Dermis blood vessel endothelial cell (primary cell): Measurements from ENCODE around the gene RNPS1. TPM values are rescaled to one million over a fixed set of nuclear protein-coding genes. Genes with fewer than 3 reads are reported as not detected.
"Not testable (repeated sequence)": the region's sequence is repeated elsewhere in the genome, so short reads cannot be mapped to it uniquely, and the experiment has no call there.

Experiments
- DNase-seq: peaks from one replicate; pipeline ENCODE4 v3.0.0; 2010
- total RNA-seq: library from RNA; depleted of rRNA; stranded (reverse); fragments of >200 nt; gene quantifications from 2 replicates; pipeline ENCODE4 v1.2.3, GENCODE V29; 2014

The RNPS1 gene
- total RNA-seq, 1 donor from 2014 or later: 61.8 TPM

DNA sequence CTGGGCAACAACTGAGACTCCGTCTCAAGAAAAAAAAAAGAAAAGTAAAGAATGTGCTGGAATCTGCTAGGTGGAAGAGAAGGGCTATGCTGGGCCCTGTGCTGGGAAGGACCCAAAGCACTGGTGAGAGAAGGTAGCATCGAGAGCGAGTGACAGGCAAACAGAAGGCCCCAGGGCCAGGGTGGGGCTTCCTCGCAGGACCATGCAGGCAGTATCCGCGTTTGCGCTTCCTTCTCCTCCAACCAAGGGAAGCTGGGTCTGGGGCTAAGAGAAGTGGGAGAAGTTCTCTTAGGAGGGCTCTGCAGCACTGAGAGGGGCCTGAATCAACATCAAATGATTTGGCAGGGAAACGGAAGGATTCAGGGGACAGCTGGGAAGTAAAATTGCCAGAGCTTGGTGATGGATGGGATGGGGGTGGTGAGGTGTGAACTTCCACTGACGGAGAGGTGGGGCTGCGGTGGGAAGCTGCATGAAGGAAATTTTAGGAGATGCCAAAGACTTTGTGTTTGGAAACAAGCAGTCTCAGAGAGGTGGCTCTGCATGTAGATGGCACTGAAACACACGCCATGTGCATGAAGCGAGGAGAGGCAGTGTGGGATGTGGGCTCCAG is 11.3 kb downstream of the RNPS1 start:
- no peak for DNase-seq

DNA sequence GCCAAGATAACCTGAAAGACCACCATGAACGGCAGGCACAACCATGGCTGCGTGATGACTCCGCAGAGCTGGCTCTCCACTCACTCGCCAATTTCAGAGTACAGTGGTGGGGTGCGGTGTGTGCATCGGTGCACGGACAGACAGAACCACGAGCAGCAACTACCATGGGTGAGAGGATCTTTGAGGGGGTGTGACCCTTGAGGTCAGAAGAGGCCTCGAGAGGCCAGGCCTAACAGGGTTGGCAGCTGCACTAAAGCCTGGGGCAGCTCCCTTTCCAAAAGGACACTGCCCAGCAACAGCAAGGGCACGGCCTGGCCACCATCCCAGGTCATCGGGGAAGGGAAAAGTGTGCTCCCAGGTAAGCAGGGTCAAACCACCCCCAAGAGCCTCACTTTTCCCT is 14.6 kb downstream of the RNPS1 start:
- DNase-seq: no peak

DNA sequence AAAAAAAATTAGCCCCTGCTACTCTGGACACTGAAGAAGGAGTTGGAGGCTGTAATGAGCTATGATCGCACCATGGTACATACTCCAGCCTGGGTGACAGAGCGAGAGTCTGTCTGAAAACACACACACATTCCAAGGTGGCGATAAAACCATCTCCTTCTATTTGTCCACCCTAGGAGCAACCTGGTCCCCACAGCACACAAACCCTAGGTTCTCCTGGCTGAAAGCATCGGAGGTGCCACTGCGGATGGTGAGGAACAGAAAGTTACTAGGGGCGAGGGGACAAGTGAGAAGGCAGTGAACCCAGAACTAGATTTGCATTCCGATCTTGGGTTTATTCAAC is 15.1 kb downstream of the RNPS1 start:
- no peak for DNase-seq

DNA sequence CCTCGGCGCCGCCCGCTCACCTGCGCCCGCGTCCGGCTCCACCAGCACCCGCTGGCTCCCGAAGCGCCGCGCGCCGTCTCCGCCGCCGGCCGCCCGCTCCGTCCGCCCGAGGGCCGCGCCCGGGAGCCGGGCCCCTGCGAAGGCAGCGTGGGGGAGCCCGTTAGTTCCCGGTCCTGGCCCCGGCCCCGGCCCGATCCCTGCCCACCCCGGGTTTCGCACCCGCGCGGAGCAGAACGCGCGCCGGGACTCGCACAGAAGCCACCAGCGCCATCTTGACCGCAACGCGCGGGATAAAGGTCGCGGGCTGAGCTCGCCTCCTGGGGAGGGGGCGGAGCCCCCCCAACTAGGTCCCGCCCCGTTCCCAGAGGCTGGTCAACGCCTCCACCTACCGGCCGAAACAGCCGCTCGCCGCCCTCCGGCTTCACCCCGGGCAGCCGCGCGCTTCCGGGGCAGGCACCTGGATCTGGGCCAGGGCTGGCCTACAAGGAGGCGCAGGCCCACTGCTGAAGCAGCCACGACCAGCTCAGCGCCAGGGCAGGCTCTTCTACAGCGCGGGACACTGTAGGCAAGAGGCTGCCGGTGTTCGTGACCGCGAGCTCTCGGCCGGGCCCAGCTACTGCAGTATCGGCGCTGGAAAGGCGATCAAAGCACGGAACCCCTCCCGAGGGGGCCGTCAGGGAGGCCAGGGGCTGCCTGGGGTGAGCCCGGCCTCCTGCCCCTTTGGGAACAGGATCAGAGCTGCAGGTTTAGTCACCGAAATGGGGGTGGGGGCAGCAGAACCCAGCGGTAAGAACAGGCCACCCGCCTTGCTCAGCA is 16.4 kb downstream of the RNPS1 start, which contains the start of gene ECI1:
Gene ECI1, minus strand, starts transcription at position 292 of the 816 bp plus-strand sequence. Its CDS starts 21 bp downstream, at position 271.
- peak; percentile 95 for DNase-seq

DNA sequence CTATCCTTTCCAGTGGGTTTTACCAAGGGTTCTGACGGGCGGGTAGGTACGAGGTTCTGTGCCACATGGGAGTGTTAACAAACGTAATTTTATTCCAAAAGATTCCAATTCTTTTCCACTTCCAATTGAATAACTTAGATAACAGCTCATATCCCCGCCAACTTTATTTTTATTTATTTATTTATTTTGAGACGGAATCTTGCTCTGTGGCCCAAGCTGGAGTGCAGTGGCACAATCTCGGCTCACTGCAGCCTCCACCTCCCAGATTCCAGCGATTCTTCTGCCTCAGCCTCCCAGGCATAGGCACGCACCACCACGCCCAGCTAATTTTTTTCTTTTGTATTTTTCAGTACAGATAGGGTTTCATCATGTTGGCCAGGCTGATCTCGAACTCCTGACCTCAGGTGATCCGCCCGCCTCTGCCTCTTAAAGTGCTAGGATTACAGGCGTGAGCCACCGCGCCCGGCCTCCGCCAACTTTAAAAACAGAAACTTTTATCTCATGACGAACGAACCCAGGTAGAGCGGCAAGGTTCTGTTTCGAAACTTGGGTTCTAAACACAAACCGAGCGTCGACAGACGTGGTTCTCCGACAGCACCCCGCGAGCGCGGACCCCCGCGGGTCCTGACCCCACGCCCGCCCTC is 17.2 kb downstream of the RNPS1 start:
- DNase-seq: no peak

DNA sequence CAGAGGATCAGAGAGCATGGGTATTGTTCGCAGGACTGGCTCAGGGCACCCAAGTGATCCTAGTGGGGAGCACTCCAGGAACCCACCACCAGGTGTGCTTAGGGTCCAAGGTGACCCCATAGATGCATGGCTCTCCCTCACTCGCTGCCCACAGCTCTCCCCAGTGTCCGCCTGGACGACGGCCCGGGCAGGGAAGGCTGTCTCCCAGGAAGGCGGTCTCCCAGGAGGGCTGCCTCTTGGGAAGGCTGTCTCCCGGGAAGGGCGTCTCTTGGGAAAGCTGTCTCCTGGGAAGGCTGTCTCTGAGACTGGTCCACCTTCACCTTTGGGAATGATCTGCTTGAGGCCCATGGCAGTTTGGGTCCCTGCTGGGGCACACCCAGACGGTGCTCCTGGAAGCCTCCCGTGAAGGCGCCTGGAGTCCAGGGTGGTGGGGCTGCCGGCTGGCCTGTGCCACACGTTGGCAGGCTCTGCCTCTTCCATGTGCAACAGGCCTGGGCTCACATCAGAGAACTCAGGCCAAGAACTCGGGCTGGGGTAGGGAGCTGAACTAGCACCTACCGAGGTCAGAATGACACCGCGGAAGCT is 21.5 kb downstream of the RNPS1 start:
- DNase-seq: no peak

DNA sequence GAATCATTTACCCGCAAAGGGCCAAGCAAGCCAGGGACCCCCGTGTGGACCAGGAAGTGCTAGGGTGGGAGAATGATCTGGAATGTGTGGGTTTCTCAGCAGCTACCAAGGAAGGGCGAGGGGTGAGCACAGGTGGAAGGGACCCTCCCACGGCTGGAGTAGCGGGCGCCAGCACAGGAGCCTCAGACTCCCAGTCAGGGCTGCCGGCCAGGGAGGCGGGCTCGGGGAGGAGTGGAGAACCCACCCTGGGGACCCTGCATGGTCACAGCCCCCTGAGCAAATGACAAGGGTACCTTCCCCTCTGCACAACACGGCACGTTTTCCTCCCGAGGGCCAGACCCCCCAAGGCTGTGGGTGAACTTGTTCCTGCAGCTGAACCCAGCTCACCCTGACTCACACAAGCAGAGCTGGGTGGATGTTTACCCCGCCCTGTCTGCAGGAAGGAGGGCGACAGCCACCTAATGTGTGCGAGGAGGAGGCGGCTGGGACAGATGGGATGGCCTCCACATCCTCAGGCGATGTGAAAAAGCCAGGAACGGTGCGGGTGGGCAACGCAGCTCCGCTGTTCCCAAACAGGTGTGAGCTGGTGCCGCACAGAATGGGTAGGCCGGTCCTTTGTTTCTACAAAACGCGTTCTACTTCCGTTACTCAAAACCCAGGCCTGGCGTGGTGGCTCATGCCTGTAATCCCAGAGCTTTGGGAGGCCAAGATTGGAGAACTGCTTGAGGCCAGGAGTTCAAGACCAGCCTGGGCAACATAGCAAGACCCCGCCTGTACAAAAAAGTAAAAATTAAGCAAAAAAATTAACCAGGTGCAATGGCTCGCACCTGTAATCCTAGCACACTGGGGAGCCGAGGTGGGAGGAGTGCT is 22.8 kb downstream of the RNPS1 start:
- DNase-seq: no peak

DNA sequence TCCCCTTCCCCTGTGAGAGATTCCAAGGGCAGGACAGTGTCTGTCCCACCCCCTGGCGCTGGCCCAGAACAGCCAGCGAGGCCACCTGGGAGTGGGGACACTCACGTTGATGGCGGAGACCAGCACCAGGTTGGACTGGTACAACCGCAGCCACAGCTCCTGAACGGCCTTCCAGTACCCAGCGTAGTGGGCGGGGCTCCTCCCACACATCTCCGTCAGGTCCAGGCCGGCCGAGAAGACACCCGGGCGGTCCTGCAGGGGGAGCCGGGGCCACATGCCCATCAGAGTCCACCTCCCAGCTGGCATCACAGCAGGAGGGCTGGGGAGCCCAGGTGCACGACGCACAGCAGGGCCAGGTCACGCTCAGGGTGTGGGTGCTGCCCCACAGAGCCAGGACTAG is 23.6 kb downstream of the RNPS1 start:
- no peak for DNase-seq

DNA sequence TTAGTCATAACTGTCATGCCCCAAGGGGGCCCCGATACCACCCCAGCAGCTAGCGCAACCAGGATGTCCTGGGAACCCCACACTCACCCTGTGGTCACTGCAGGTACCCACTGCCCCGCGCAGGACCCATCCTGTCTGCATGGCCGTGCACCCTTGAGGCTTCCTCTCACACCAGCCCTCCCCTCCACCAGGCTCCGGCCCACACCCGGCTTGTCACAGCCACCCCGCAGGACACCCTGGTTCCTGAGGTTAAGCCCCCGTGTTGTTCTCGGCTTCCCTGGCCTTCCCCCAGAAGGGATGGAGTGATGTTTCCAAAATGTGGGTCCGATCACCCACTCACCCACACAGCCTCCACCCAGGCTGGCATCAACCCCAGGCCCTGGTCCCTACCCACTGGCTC is 24.1 kb downstream of the RNPS1 start:
- no peak for DNase-seq

DNA sequence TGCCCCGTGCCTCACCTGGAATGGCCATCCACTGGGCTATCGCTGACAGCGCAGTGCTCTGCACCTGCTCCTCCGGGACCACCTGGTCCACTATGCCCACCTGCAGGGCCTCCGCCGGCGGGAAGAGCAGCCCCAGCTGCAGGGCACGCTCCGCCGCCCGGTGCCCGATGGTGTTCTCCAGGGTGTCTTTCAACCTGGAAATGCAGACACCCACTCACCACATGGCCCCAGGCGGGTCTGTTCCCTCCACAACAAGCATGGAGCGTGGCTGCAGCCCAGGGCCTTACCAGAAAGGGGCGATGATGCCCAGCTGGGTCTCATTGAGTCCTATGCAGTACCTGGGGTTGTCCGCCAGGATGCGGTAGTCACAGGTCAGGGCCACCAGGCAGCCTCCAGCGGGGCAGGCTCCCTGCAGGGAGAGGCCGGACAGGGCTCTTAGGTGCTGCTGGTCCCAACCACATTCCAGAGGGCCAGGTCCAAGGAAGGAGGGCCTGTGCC is 24.8 kb downstream of the RNPS1 start:
- DNase-seq: no peak

DNA sequence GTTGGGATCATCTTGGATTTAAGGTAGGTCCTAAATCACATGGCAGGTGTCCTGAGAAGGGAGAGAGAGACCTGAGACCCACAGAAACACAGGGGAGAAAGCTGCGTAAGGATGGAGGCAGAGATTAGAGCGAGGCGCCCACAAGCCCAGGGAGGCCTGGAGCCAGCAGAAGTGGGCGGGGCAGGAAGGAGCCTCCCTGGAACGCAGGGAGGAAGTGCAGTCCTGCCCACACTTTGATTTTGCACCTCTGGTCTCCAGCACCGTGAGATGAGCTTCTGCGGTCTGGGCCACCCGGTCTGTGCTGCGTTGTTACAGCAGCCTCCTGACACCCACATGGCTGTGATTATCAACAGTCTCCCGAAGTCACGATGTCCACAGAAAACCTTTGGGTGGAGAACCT is 25.3 kb downstream of the RNPS1 start:
- no peak for DNase-seq

DNA sequence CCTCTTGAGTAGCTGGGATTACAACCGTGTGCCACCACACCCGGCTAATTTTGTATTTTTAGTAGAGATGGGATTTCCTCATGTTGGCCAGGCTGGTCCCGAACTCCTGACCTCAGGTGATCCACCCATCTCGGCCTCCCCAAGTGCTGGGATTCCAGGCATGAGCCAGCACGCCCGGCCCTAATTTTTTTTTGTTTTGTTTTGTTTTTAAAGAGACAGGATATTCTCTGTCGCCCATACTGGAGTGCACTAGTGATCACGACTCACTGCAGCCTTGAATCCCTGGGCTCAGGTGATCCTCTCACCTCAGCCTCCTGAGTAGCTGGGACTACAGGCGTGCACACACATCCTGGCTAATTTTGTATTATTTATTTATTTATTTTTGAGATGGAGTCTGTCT is 27.6 kb downstream of the RNPS1 start:
- not testable (repeated sequence) for DNase-seq

DNA sequence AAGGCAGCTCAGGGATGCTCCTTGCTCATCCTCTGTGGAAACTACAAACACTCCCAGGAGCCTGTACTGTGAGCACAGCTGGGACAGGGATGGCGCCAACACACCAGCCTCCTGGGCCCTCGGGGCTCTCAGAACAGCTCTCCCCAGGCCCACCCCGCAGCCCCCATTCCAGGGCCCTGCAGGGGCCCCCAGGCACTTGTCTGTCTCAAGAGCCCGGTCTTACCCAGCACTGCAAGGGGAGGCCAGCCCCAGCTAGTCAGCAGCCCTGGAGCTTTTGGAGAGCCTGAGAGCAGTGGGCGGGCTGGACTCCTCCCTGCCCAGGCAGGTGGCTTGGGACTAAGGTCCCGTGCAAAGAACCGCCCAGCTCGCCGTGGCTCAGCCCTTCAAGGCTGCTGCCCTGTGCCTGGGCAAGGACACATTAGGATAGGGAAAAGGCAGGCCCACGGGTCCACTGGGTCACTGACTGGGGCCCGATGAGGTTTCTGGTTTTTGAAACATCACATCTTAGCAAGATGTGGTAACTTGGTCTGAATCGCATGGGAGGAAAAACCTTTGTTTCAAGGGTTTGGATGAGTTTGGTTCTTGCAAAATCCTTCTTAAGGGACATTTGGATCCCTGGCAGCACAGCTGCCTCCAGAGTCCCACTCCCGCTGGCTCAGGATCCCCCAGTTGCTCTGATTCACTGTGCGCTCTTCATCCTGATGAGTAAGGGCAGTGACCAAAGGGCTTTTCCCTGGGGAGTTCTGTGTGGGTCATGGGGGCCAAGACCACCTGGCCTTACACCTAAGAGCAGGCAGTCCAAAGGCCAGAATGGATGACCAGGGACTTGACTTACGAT is 28.9 kb downstream of the RNPS1 start:
- no peak for DNase-seq

DNA sequence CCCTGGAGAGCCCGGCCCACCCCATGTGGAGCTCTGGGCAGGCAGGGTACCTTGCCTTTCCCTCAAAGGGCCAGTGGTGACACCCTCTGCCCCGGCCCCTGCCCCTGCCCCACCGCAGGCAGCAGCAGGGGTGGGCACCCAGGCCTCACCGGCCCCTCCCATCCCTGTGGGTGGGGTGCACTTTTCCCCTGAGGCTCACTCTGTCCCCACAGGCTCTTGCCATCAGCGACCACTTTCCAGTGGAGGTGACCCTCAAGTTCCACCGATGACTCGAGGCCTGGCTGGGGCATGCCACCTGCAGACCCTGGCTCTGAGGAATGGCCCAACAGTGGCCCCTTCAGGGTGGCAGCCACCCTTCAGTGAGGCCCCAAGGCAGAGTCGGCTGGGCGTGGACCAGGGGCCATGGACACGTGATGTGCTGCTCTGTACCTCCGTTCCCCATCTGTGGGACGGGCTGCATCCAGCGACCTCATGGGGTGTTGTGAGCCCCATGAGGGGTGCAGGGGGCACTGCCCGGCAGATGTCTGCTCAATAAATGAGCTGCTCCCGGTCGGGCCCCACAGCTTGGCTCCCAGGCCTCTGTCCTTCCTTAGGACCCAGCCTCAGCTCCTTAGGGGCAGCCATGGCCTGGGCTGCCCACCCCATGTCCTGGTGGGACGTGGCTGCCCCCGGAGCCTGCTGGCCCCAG is 29.6 kb downstream of the RNPS1 start:
- DNase-seq: no peak

DNA sequence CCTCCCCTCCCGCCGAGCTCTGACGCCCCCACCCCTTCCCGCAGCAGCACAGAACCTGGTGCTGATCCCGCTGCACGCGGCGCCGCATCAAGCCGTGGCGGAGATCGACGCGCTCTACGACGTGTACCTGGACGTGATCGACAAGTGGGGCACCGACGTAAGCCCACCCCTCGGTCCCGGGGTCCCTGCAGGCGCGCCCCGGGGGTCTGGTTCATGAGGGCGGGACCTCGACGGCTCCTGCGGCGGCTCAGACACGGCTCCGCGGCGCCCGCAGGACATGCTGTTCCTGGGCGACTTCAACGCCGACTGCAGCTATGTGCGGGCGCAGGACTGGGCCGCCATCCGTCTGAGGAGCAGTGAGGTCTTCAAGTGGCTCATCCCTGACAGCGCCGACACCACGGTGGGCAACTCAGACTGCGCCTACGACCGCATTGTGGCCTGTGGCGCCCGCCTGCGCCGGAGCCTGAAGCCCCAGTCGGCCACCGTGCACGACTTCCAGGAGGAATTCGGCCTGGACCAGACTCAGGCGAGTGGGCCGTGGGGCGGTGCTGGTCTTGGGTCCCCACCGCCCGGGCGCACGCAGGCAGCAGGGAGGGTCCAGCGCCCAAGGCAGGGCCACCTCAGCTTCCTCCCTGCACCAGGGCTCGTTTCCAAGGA is 30.3 kb downstream of the RNPS1 start:
- DNase-seq: peak; percentile 15

DNA sequence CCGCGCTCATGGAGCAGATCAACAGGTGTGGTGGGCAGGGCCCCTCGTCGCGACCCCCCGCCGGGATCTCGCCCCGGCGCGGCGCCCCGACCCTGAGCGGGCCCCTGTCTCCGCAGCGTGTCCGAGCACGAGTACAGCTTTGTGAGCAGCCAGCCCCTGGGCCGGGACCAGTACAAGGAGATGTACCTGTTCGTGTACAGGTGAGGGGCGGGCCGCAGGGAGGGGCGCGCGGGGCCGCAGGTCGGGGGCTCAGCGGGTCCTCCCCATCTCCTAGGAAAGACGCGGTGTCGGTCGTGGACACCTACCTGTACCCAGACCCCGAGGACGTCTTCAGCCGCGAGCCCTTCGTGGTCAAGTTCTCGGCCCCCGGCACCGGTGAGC is 30.8 kb downstream of the RNPS1 start:
- no peak for DNase-seq

DNA sequence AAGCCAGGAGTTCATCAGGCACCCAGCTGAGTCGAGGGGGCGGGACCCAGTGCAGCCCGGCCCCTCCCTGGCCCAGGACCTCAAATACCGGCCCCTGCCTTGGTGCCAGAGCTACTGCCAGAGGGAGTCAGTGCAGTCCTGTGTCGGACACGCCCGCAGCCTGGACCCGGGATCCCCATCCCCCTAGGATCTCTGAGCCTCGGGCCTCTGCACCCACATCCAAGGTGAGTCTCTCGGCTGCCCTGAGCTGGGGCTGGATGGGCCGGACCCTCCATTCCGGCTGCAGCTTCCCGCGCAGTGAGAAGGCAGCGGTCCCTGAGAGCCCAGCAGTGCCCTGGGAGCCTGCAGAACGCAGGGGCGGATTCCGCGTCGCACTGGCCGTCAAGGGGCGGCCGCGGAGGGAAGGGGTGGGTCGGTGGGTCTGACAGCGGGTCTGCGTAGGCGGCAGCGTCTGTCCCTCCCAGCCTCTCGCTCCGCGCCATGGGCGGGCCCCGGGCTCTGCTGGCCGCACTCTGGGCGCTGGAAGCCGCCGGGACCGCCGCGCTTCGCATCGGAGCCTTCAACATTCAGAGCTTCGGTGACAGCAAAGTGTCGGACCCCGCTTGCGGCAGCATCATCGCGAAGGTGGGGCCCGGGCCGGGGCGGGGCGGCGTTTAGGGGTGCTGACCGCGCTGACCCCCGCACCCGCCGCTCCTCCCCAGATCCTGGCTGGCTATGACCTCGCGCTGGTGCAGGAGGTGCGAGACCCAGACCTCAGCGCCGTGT is 31.4 kb downstream of the RNPS1 start, which contains the start of gene DNASE1L2:
Gene DNASE1L2, plus strand, starts transcription at position 108 of the 765 bp plus-strand sequence. Its CDS starts 373 bp downstream, at position 481.
- DNase-seq: peak; percentile 37

DNA sequence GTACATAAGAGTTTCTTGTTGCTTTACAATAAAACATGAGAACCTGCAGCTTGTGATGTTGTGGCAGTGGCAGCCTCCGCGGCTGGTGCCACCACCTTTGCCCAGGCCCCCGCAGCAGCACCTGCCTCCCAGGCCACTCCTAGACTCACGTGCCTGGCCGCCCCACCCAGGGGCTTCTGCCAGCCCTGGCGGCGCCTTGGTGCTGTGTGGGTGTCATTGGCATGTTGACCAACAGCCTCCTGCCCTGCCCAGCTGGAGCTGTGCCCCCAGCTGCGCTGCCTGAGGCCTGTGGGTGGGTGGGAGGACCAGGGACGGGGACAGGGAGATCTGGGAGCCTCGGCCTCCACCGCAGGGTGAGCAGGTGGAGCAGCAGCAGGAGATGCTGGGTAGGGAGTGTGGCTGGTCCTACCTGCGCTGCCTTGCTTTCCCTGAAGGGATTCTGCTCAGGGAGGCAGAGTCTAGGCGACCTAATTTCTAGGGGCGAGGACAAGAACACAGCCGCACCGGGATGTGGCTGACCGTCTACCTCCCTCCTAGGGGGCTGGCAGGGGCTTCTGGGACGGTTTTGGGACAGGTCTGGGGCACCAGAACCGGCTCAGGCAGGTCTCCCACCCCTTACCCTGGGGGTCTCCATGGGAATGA is 32.1 kb downstream of the RNPS1 start:
- no peak for DNase-seq

DNA sequence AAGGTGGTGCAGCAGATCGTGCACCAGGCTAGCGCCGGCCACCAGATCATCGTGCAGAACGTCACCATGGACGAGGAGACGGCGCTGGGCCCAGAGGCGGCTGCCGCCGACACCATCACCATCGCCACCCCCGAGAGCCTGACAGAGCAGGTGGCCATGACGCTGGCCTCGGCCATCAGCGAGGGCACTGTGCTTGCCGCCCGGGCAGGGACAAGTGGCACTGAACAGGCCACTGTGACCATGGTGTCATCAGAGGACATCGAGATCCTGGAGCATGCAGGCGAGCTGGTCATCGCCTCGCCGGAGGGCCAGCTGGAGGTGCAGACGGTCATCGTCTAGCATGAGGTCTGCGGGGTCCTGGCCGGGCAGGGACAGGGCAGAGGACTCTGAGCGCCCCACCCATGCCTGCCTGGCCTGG is 32.7 kb downstream of the RNPS1 start:
- no peak for DNase-seq
